ES-I3 (cell line): ENCODE results near the gene SPTLC3.

ENCODE experiments used
- H3K36me3 ChIP-seq: 2 replicates; pipeline ENCODE4 v1.6.1; 2013; ENCODE audit warnings: mild to moderate bottlenecking, low read length, control low read depth, moderate library complexity; ENCODE audit not compliant: insufficient read depth
- H3K4me1 ChIP-seq: 2 replicates; pipeline ENCODE4 v1.6.1; 2013; ENCODE audit warnings: mild to moderate bottlenecking, control low read depth, low read length; ENCODE audit not compliant: insufficient read depth
- H3K9ac ChIP-seq: 2 replicates; pipeline ENCODE4 v1.6.1; 2013; ENCODE audit warnings: low read depth, mild to moderate bottlenecking, low read length, moderate library complexity
- H3K9me3 ChIP-seq: 2 replicates; pipeline ENCODE4 v1.6.1; 2013; ENCODE audit warnings: mild to moderate bottlenecking, low read length, moderate library complexity; ENCODE audit not compliant: control insufficient read depth, insufficient read depth

Gene SPTLC3

DNA sequence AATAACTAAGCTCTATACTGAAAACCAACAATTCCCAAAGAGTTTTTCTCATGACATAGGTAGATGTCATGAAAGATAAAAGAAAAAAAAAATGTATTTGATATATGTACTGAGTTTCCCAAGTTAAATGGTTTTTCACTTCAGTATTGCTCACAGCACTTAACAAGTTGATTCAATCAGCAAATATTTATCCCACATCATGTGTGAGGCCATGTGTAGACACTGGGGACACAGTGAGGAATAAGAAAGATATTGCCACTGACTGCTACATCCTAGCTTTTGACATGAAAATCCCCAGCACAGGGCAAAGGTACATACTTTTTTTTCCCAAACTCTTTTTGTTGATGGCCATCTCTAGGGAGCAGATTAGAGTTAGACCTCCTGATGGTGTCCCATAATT is 25.3 kb downstream of the SPTLC3 start:
- H3K36me3 ChIP-seq: no peaks in the 10 kb centered on the region
- no peaks in the 10 kb centered on the region for H3K9me3 ChIP-seq
- peaks cover 18% of the 10 kb centered on the region for H3K4me1 ChIP-seq
- no peak overlapping the region for H3K9ac ChIP-seq

GRCh38 chr20:13034936-13035335 is 26.2 kb downstream of the SPTLC3 start:
- no peak overlapping the region for H3K9ac ChIP-seq
- H3K9me3 ChIP-seq: no peaks in the 10 kb centered on the region
- H3K4me1 ChIP-seq: peaks cover 10% of the 10 kb centered on the region
- no peaks in the 10 kb centered on the region for H3K36me3 ChIP-seq

GRCh38 chr20:13035399-13036152 is 26.8 kb downstream of the SPTLC3 start:
- Histone ChIP-seq H3K36me3 (no peaks in the 10 kb centered on the region), H3K9ac (no peak overlapping the region)

GRCh38 chr20:13037727-13038126 is 29.0 kb downstream of the SPTLC3 start:
- no peak overlapping the region for H3K9ac ChIP-seq
- no peaks in the 10 kb centered on the region for H3K9me3 ChIP-seq
- no peaks in the 10 kb centered on the region for H3K36me3 ChIP-seq

More at GRCh38 chr20:13035399-13036152, 26.8 kb downstream of the SPTLC3 start:
- Histone ChIP-seq H3K4me1 (peaks cover 6% of the 10 kb centered on the region; the same call in 1 of the 2 replicates), H3K9me3 (no peaks in the 10 kb centered on the region)

GRCh38 chr20:13041574-13042457 is 33.0 kb downstream of the SPTLC3 start:
- H3K4me1 ChIP-seq: no peaks in the 10 kb centered on the region
- no peaks in the 10 kb centered on the region for H3K9me3 ChIP-seq
- no peaks in the 10 kb centered on the region for H3K36me3 ChIP-seq
- no peak overlapping the region for H3K9ac ChIP-seq

More at GRCh38 chr20:13037727-13038126, 29.0 kb downstream of the SPTLC3 start:
- no peaks in the 10 kb centered on the region for H3K4me1 ChIP-seq

DNA sequence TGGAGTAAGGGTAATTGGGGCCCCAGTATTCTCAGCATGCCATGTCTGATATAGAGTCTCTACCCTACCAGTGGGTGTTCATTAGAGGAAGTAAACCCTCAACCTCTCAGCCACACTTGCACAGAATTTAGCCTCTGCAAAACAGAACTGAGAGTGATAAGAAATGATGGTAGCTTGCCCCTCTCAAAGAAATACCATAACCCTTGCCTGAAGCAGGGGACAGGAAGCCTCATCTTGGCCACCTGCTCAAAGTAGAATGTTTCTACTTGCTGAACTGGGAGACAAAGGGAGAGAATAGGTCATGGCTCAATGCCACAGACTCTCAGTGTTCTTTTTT is 33.7 kb downstream of the SPTLC3 start:
- Histone ChIP-seq H3K9ac (no peak overlapping the region), H3K4me1 (no peaks in the 10 kb centered on the region), H3K36me3 (no peaks in the 10 kb centered on the region), H3K9me3 (no peaks in the 10 kb centered on the region)

GRCh38 chr20:13046409-13046808 is 37.6 kb downstream of the SPTLC3 start:
- Histone ChIP-seq H3K4me1 (no peaks in the 10 kb centered on the region), H3K9ac (no peak overlapping the region), H3K9me3 (no peaks in the 10 kb centered on the region), H3K36me3 (no peaks in the 10 kb centered on the region)

DNA sequence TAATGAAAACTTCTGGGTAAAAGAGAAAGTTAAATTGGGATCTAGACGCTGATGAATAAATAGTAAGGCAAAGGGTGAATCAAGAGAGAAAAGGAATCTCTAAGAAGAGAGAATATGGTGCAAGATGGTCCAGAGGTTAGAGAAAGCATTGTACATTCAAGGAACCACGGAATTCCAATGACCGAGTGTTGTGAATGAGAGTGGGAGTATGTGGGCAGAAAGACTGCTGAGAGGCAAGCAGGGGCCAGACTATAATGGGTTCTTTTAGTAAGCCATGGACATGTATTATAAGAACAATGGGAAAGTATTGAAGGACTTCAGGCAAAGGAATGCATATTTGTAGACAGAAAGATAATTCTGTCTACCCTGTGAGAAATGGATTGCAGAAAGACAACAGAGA is 45.2 kb downstream of the SPTLC3 start:
- Histone ChIP-seq H3K9ac (no peak overlapping the region), H3K9me3 (no peaks in the 10 kb centered on the region), H3K36me3 (no peaks in the 10 kb centered on the region), H3K4me1 (peaks cover 6% of the 10 kb centered on the region)

GRCh38 chr20:13058666-13059389 is 50.1 kb downstream of the SPTLC3 start:
- Histone ChIP-seq H3K9ac (no peak overlapping the region), H3K4me1 (peaks cover 12% of the 10 kb centered on the region), H3K36me3 (no peaks in the 10 kb centered on the region), H3K9me3 (no peaks in the 10 kb centered on the region)

- no peak overlapping the region for H3K9ac ChIP-seq
- H3K9me3 ChIP-seq: no peaks in the 10 kb centered on the region
- no peaks in the 10 kb centered on the region for H3K36me3 ChIP-seq
- H3K4me1 ChIP-seq: peaks cover 12% of the 10 kb centered on the region
These were observed 50.8 kb downstream of the SPTLC3 start for GRCh38 chr20:13059398-13060136.

- H3K4me1 ChIP-seq: peaks cover 12% of the 10 kb centered on the region
- no peak overlapping the region for H3K9ac ChIP-seq
These were observed 51.6 kb downstream of the SPTLC3 start for GRCh38 chr20:13060327-13060726.

GRCh38 chr20:13061381-13061780 is 52.6 kb downstream of the SPTLC3 start:
- Histone ChIP-seq H3K9me3 (no peaks in the 10 kb centered on the region), H3K36me3 (no peaks in the 10 kb centered on the region), H3K4me1 (peaks cover 12% of the 10 kb centered on the region), H3K9ac (no peak overlapping the region)

More at GRCh38 chr20:13060327-13060726, 51.6 kb downstream of the SPTLC3 start:
- Histone ChIP-seq H3K9me3 (no peaks in the 10 kb centered on the region), H3K36me3 (no peaks in the 10 kb centered on the region)

DNA sequence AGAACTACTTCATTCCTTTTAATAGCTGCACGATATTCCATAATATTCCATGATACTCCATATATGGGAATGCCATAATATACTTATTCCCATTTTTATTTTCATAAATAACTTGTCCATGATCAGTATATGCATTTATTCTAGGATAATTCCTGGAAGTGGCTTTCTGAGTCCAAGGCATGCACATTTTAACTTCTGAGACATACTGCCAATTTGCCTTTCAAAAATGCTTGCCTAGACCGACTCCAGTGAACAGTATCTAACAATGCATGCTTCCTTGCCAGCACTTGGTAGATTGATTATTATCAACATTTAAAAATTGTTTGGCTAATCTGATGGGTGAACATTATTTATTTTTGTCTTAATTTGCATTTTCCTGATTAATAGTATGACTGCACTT is 54.0 kb downstream of the SPTLC3 start:
- H3K4me1 ChIP-seq: peaks cover 12% of the 10 kb centered on the region
- no peak overlapping the region for H3K9ac ChIP-seq
- H3K9me3 ChIP-seq: no peaks in the 10 kb centered on the region
- H3K36me3 ChIP-seq: no peaks in the 10 kb centered on the region

DNA sequence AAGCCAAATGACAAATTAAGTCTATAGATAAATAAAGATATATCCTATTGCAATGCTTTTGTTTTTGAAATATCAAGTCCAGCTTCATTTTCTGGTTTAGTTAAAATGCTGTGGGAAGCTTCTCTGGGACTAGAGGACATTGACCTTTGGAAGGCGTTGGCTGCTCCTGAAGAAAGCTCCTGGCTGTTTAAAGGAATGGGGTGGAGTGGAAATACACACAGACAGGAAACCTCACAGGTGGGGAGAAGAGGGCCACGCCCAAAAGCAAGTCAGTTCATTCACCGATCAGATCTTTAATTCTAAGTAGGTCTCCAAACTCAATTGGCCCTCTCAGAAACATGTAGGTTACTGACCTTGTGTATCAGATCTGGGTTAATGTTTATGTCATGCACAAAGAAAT is 59.6 kb downstream of the SPTLC3 start:
- no peaks in the 10 kb centered on the region for H3K4me1 ChIP-seq
- no peak overlapping the region for H3K9ac ChIP-seq
- no peaks in the 10 kb centered on the region for H3K36me3 ChIP-seq
- H3K9me3 ChIP-seq: no peaks in the 10 kb centered on the region
